ENCODE data around the gene SEC63.
A peak's percentile ranks its signal among the peaks of the same experiment; 100 is the strongest.
"Not testable (repeated sequence)": the region's sequence is repeated elsewhere in the genome, so short reads cannot be mapped to it uniquely, and the experiment has no call there.

The SEC63 gene

GRCh38 chr6:107957909-107958688 is at the start of gene SEC63:
Gene SEC63, minus strand, starts transcription at chr6:107958208. Its CDS starts 199 bp downstream, at chr6:107958009.
- DNase-seq: peak; percentile 91 to 98 (median 94)

GRCh38 chr6:108005961-108006360 is 48.0 kb upstream of the SEC63 start:
- DNase-seq: no peak

GRCh38 chr6:108004861-108005260 is 46.9 kb upstream of the SEC63 start:
- DNase-seq: no peak

GRCh38 chr6:108002365-108003221 is 44.6 kb upstream of the SEC63 start:
- DNase-seq: no peak

- DNase-seq: no peak
Measured at GRCh38 chr6:108001696-108002231, 43.8 kb upstream of the SEC63 start.

GRCh38 chr6:108000259-108000658 is 42.3 kb upstream of the SEC63 start:
- not testable (repeated sequence) for DNase-seq

GRCh38 chr6:107999341-107999740 is 41.3 kb upstream of the SEC63 start:
- no peak for DNase-seq

- no peak for DNase-seq
Measured at GRCh38 chr6:107991772-107992550, 34.0 kb upstream of the SEC63 start.

- no peak for DNase-seq
Measured at GRCh38 chr6:107991061-107991460, 33.1 kb upstream of the SEC63 start.

- not testable (repeated sequence) for DNase-seq
Measured at GRCh38 chr6:107990587-107990986, 32.6 kb upstream of the SEC63 start.

- no peak for DNase-seq
Measured at GRCh38 chr6:107989166-107990094, 31.4 kb upstream of the SEC63 start.

- no peak for DNase-seq
Measured at GRCh38 chr6:107988570-107988969, 30.6 kb upstream of the SEC63 start.

GRCh38 chr6:107987805-107988204 is 29.8 kb upstream of the SEC63 start:
- DNase-seq: no peak

- no peak for DNase-seq
Measured at GRCh38 chr6:107985701-107986100, 27.7 kb upstream of the SEC63 start.

GRCh38 chr6:107983811-107984210 is 25.8 kb upstream of the SEC63 start:
- no peak for DNase-seq

- DNase-seq: no peak
Measured at GRCh38 chr6:107982486-107982885, 24.5 kb upstream of the SEC63 start.

- no peak for DNase-seq
Measured at GRCh38 chr6:107981695-107982094, 23.7 kb upstream of the SEC63 start.

GRCh38 chr6:107977283-107977682 is 19.3 kb upstream of the SEC63 start:
- DNase-seq: no peak

- no peak for DNase-seq
Measured at GRCh38 chr6:107976155-107976783, 18.3 kb upstream of the SEC63 start.

GRCh38 chr6:107973594-107973993 is 15.6 kb upstream of the SEC63 start:
- no peak for DNase-seq

- DNase-seq: no peak
Measured at GRCh38 chr6:107972413-107973096, 14.5 kb upstream of the SEC63 start.

Measured in activated CD4-positive, CD25-positive, alpha-beta regulatory T cell (primary cell).